Kidney (tissue), 14 donors: ENCODE results near the gene MBOAT2. TPM values are rescaled to one million over a fixed set of nuclear protein-coding genes. Genes with fewer than 3 reads are reported as not detected.

Experiments used
- DNase-seq, 5 donors: peaks; one replicate each; pipeline ENCODE4 v3.0.0-alpha.2; 2013 to 2020
- FAIRE-seq: peaks from 2 replicates; lab custom pipeline; 2012; peaks lifted over from hg19 to GRCh38; lab: Jason Lieb, UNC
- H3K27ac ChIP-seq, 2 donors: one replicate each; pipeline ENCODE4 v1.7.0; 2013; ENCODE audit warnings: low read depth in 2 of 2, low read length in 2 of 2, inconsistent platforms in 1 of 2
- H3K27me3 ChIP-seq: one replicate; pipeline ENCODE4 v1.7.1; 2013; ENCODE audit warnings: low read length, inconsistent platforms; ENCODE audit not compliant: control insufficient read depth, insufficient read depth
- H3K36me3 ChIP-seq, 3 donors: one replicate each; pipeline versions ENCODE4 v1.7.0 to v1.7.1; 2013; ENCODE audit warnings: low read length in 3 of 3, control low read depth in 1 of 3, inconsistent platforms in 1 of 3; ENCODE audit not compliant: insufficient read depth in 3 of 3, control insufficient read depth in 2 of 3
- H3K4me1 ChIP-seq, 3 donors: one replicate each; pipeline versions ENCODE4 v1.7.0 to v1.7.1; 2013; ENCODE audit warnings: low read length in 3 of 3, inconsistent platforms in 1 of 3, low read depth in 1 of 3; ENCODE audit not compliant: control insufficient read depth in 2 of 3, insufficient read depth in 2 of 3
- H3K4me3 ChIP-seq, 3 donors: one replicate each; pipeline versions ENCODE4 v1.7.0 to v1.8.1; 2013; ENCODE audit warnings: low read length in 3 of 3, control low read depth in 1 of 3, inconsistent platforms in 1 of 3
- H3K9ac ChIP-seq, 3 donors: one replicate each; pipeline versions ENCODE4 v1.7.0 to v1.7.1; 2013; ENCODE audit warnings: low read length in 3 of 3, control low read depth in 1 of 3, inconsistent platforms in 1 of 3
- H3K9me3 ChIP-seq, 3 donors: one replicate each; pipeline versions ENCODE4 v1.7.0 to v1.7.1; 2013; ENCODE audit warnings: low read length in 3 of 3, control low read depth in 1 of 3, inconsistent platforms in 1 of 3; ENCODE audit not compliant: control insufficient read depth in 2 of 3, insufficient read depth in 1 of 3
- CTCF ChIP-seq: IDR thresholded peaks from 3 replicates; pipeline ENCODE4 v1.5.1; 2012; ENCODE audit warnings: mild to moderate bottlenecking, moderate library complexity, borderline replicate concordance; ENCODE audit not compliant: insufficient read depth; ENCODE audit errors: extremely low read depth
- intact Hi-C: fragments of 100-400 bp; cut with DNase I; formaldehyde crosslinking; loops from one replicate; pipeline ENCODE4 v1.11.1; 2022
- polyA plus RNA-seq: library from polyadenylated mRNA; stranded (reverse); fragments of 350-450 nt; fragmentation: Illumina TruSeq; extraction: RNeasy Lipid Tissue Mini Kit (QIAGEN cat#74804); gene quantifications from one replicate; pipeline ENCODE4 v1.2.3, GENCODE V29; 2014; ENCODE audit warnings: low read depth, low replicate concordance; ENCODE audit not compliant: insufficient read depth
- total RNA-seq: library from RNA; stranded (reverse); fragmentation: NEBNext Ultra II Directional; extraction: Animal tissue kit (Norgen Biotek cat#: 25700); gene quantifications from one replicate; pipeline ENCODE4 v1.2.1, GENCODE V29; 2021
- donor health status: control.
- donor health status: control.
- donor health status: control.
- donor health status: control.
- donor health status: control.
- donor health status: DM: yes; HTN: yes; CAD: no.
- donor health status: Normal renal cell carcinoma (clear cell type).

The MBOAT2 gene
- total and polyA plus RNA-seq, 2 donors from 2014 or later, result 15.9 to 28.6 TPM

GRCh38 chr2:9021563-9022211 is 18.2 kb upstream of the MBOAT2 start:
- no peak overlapping the region for H3K27ac ChIP-seq
- H3K9me3 ChIP-seq, result no peaks in the 10 kb centered on the region
- H3K9ac ChIP-seq, result no peak overlapping the region
- H3K36me3 ChIP-seq, result no peaks in the 10 kb centered on the region
- DNase-seq, result no peak
- no peaks in the 10 kb centered on the region for H3K4me1 ChIP-seq
- TF ChIP-seq CTCF, result no peak
- H3K4me3 ChIP-seq, result no peak overlapping the region
- no peaks in the 10 kb centered on the region for H3K27me3 ChIP-seq
- FAIRE-seq, result no peak
- intact Hi-C loops, result no loop called here

- intact Hi-C loops, result no loop called here
- no peaks in the 10 kb centered on the region for H3K36me3 ChIP-seq
- no peaks in the 10 kb centered on the region for H3K9me3 ChIP-seq
- FAIRE-seq, result no peak
- H3K27me3 ChIP-seq, result no peaks in the 10 kb centered on the region
- no peak overlapping the region for H3K9ac ChIP-seq
- H3K4me3 ChIP-seq, result no peak overlapping the region
- no peak for DNase-seq
- no peak overlapping the region for H3K27ac ChIP-seq
- no peak for TF ChIP-seq CTCF
- no peaks in the 10 kb centered on the region for H3K4me1 ChIP-seq
Observed at GRCh38 chr2:9020267-9020666, 16.8 kb upstream of the MBOAT2 start.

- Histone ChIP-seq H3K9me3 (no peaks in the 10 kb centered on the region), H3K36me3 (no peaks in the 10 kb centered on the region), H3K4me1 (no peaks in the 10 kb centered on the region), H3K27me3 (no peaks in the 10 kb centered on the region), H3K9ac (no peak overlapping the region), H3K4me3 (no peak overlapping the region), H3K27ac (no peak overlapping the region)
- DNase-seq (no peak), FAIRE-seq (no peak)
- no peak for TF ChIP-seq CTCF
- intact Hi-C loops, result no loop called here
Observed at GRCh38 chr2:9018534-9018933, 15.1 kb upstream of the MBOAT2 start.

- no peak for FAIRE-seq
Observed at GRCh38 chr2:9018109-9018508, 14.6 kb upstream of the MBOAT2 start.

More at GRCh38 chr2:9018109-9018508, 14.6 kb upstream of the MBOAT2 start:
- Histone ChIP-seq H3K27ac (no peak overlapping the region), H3K36me3 (no peaks in the 10 kb centered on the region), H3K4me1 (no peaks in the 10 kb centered on the region), H3K4me3 (no peak overlapping the region), H3K9ac (no peak overlapping the region), H3K9me3 (no peaks in the 10 kb centered on the region), H3K27me3 (no peaks in the 10 kb centered on the region)
- intact Hi-C loops, result no loop called here
- no peak for DNase-seq
- TF ChIP-seq CTCF, result no peak
